Breast epithelium (tissue), 4 donors: ENCODE results near the gene MVP. TPM values are rescaled to one million over a fixed set of nuclear protein-coding genes. Genes with fewer than 3 reads are reported as not detected.
A peak's percentile ranks its signal among the peaks of the same experiment; 100 is the strongest.

Source experiments
- DNase-seq, 2 donors: peaks; one replicate each; pipeline ENCODE4 v3.0.0-alpha.2; 2019; ENCODE audit warnings: low spot score in 2 of 2
- H3K27ac ChIP-seq, 2 donors: fragments of 200-600 bp; sonication (generic) in 1 of 2; one replicate each; pipeline ENCODE4 v1.5.1; 2016 to 2019; ENCODE audit warnings: mild to moderate bottlenecking in 1 of 2
- H3K27me3 ChIP-seq, 2 donors: fragments of 200-600 bp; sonication (generic) in 1 of 2; one replicate each; pipeline versions ENCODE4 v1.5.1 to v1.6.0; 2017 to 2019; ENCODE audit warnings: control low read depth in 1 of 2, mild to moderate bottlenecking in 1 of 2
- H3K36me3 ChIP-seq: fragments of 200-600 bp; one replicate; pipeline ENCODE4 v1.5.1; 2019
- H3K4me1 ChIP-seq, 2 donors: fragments of 200-600 bp; sonication (generic); one replicate each; pipeline ENCODE4 v1.5.1; 2016 to 2019; ENCODE audit warnings: control low read depth in 1 of 2
- H3K4me3 ChIP-seq, 3 donors: fragments of 200-600 bp; sonication (generic); 1 replicate in 2 of 3; 2 replicates in 1 of 3; pipeline ENCODE4 v1.5.1; 2016 to 2019; ENCODE audit warnings: mild to moderate bottlenecking in 3 of 3, moderate library complexity in 2 of 3
- H3K9me3 ChIP-seq, 2 donors: fragments of 200-600 bp; sonication (generic) in 1 of 2; one replicate each; pipeline ENCODE4 v1.5.1; 2016 to 2019; ENCODE audit warnings: control low read depth in 1 of 2
- POLR2A ChIP-seq: fragments of 450-650 bp; IDR thresholded peaks from one replicate; pipeline ENCODE4 v1.6.1; 2016; ENCODE audit warnings: antibody characterized with exemption, mild to moderate bottlenecking, moderate library complexity
- POLR2AphosphoS5 ChIP-seq, 3 donors: sonication (generic); formaldehyde crosslinking; IDR thresholded peaks; one replicate each; pipeline ENCODE4 v1.6.1; 2017; ENCODE audit warnings: antibody characterized with exemption in 3 of 3
- intact Hi-C: fragments of 100-400 bp; cut with DNase I; formaldehyde crosslinking; loops from one replicate; pipeline ENCODE4 v1.15.1; 2023; ENCODE audit warnings: low total_unique reads
- total RNA-seq, 3 donors: library from RNA; depleted of rRNA; stranded (reverse); fragments of >200 nt; gene quantifications; one replicate each; pipeline ENCODE4 v1.1.0, GENCODE V29; 2016
- TF ChIP-seq, protein P1 (sequence below), 3 donors: fragments of 450-650 bp; IDR thresholded peaks; one replicate each; pipeline ENCODE4 v1.5.1; 2016 to 2017; ENCODE audit warnings: antibody characterized with exemption in 3 of 3, mild to moderate bottlenecking in 3 of 3, moderate library complexity in 3 of 3

The MVP gene
- total RNA-seq, 3 donors from 2014 or later, result 78.1 to 132 (median 99.7) TPM

DNA sequence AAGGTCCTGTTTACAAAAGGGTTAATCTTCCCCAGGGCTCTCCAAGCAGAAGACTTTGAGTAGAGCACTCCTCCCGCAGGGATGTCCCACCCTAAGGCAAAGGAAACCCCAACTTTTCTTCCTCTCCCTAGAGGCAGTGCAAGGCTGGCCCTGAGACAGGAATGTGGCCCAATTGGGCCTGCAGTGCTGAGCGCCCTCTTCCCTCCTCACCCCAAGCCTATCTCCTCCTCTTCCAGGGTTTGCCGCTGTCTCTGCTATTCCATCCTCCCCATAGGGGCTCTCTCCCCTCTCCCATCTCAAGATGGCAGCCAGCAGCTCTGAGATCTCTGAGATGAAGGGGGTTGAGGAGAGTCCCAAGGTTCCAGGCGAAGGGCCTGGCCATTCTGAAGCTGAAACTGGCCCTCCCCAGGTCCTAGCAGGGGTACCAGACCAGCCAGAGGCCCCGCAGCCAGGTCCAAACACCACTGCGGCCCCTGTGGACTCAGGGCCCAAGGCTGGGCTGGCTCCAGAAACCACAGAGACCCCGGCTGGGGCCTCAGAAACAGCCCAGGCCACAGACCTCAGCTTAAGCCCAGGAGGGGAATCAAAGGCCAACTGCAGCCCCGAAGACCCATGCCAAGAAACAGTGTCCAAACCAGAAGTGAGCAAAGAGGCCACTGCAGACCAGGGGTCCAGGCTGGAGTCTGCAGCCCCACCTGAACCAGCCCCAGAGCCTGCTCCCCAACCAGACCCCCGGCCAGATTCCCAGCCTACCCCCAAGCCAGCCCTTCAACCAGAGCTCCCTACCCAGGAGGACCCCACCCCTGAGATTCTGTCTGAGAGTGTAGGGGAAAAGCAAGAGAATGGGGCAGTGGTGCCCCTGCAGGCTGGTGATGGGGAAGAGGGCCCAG is 7.3 kb upstream of the MVP start:
- H3K27me3 ChIP-seq, result no peaks in the 10 kb centered on the region
- no peak for DNase-seq
- peak overlapping the region; percentile 42 to 70 (median 59) for H3K4me3 ChIP-seq
- H3K27ac ChIP-seq, result peak overlapping the region; percentile 89 to 99
- H3K9me3 ChIP-seq, result no peaks in the 10 kb centered on the region
- no peak for TF ChIP-seq POLR2AphosphoS5 (IDR thresholded peaks at IDR 0.05)
- TF ChIP-seq POLR2A, result no peak
- TF ChIP-seq, protein P1, sequence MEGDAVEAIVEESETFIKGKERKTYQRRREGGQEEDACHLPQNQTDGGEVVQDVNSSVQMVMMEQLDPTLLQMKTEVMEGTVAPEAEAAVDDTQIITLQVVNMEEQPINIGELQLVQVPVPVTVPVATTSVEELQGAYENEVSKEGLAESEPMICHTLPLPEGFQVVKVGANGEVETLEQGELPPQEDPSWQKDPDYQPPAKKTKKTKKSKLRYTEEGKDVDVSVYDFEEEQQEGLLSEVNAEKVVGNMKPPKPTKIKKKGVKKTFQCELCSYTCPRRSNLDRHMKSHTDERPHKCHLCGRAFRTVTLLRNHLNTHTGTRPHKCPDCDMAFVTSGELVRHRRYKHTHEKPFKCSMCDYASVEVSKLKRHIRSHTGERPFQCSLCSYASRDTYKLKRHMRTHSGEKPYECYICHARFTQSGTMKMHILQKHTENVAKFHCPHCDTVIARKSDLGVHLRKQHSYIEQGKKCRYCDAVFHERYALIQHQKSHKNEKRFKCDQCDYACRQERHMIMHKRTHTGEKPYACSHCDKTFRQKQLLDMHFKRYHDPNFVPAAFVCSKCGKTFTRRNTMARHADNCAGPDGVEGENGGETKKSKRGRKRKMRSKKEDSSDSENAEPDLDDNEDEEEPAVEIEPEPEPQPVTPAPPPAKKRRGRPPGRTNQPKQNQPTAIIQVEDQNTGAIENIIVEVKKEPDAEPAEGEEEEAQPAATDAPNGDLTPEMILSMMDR (IDR thresholded peaks at IDR 0.05), result no peak
- H3K4me1 ChIP-seq, result peaks cover 8 to 22% of the 10 kb centered on the region in 2 donors
- intact Hi-C loops, result no loop called here
- H3K36me3 ChIP-seq, result no peaks in the 10 kb centered on the region

DNA sequence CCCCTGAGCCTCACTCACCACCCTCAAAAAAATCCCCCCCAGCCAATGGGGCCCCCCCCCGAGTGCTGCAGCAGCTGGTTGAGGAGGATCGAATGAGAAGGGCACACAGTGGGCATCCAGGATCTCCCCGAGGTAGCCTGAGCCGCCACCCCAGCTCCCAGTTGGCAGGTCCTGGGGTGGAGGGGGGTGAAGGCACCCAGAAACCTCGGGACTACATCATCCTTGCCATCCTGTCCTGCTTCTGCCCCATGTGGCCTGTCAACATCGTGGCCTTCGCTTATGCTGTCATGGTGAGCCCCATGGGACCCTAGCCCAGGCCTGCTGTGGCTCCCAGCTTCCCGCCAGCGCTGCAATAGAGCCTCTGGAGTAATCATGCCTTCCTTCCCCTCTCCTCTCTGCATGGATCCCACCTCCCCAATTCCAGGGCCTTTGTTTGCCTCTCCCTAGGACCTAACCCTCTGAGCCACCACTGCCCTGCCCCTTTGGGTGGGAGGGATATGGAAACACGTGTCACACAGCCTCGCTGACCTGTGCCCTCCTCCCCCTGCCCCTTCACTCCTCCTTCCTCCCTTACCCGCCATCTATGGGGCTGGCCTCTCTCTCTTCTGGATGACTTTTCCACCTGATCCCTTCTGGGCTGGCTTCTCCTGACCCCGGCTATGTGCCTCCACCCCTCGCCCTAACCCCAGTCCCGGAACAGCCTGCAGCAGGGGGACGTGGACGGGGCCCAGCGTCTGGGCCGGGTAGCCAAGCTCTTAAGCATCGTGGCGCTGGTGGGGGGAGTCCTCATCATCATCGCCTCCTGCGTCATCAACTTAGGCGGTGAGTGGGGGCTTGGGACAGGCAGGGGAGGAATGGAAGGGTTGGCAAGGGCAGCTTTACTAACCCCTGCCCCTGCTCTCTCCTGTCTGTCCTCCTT is 6.4 kb upstream of the MVP start:
- DNase-seq, result no peak
- TF ChIP-seq POLR2A (no peak), POLR2AphosphoS5 (IDR thresholded peaks at IDR 0.05) (no peak)
- TF ChIP-seq, protein P1 (IDR thresholded peaks at IDR 0.05), result no peak
- intact Hi-C loops, result no loop called here
- Histone ChIP-seq H3K9me3 (no peaks in the 10 kb centered on the region), H3K4me3 (no peak overlapping the region), H3K4me1 (peaks cover 3 to 13% of the 10 kb centered on the region in 2 donors), H3K27ac (peak overlapping the region in 1 of 2 donors; percentile 99), H3K36me3 (no peaks in the 10 kb centered on the region), H3K27me3 (no peaks in the 10 kb centered on the region)

DNA sequence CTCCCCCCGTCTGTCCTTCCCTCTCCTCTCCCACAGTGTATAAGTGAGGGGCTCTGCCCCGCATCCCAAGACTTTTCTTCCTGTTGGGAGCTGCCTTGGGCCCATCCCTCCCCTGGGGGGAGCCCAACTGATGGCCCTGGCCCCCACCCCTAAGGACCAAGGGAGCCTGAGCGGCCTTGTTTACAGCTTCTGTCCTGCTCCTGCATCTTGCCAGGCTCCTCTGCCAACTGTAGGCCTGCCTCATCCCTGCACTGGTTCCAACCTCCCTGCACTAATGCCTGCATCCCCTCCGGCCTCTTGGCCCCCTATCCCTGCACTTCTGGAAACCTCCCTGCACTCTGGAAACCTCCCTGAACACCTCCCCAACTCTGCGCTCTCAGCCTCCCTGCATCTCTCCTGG is 5.7 kb upstream of the MVP start:
- no peak for DNase-seq
- Histone ChIP-seq H3K27ac (peak overlapping the region in 1 of 2 donors; percentile 83), H3K4me1 (peaks cover 3 to 9% of the 10 kb centered on the region in 2 donors), H3K4me3 (no peak overlapping the region), H3K9me3 (no peaks in the 10 kb centered on the region), H3K36me3 (no peaks in the 10 kb centered on the region), H3K27me3 (no peaks in the 10 kb centered on the region)
- intact Hi-C loops, result no loop called here
- TF ChIP-seq POLR2A (no peak), POLR2AphosphoS5 (IDR thresholded peaks at IDR 0.05) (no peak)
- TF ChIP-seq, protein P1 (IDR thresholded peaks at IDR 0.05), result no peak

DNA sequence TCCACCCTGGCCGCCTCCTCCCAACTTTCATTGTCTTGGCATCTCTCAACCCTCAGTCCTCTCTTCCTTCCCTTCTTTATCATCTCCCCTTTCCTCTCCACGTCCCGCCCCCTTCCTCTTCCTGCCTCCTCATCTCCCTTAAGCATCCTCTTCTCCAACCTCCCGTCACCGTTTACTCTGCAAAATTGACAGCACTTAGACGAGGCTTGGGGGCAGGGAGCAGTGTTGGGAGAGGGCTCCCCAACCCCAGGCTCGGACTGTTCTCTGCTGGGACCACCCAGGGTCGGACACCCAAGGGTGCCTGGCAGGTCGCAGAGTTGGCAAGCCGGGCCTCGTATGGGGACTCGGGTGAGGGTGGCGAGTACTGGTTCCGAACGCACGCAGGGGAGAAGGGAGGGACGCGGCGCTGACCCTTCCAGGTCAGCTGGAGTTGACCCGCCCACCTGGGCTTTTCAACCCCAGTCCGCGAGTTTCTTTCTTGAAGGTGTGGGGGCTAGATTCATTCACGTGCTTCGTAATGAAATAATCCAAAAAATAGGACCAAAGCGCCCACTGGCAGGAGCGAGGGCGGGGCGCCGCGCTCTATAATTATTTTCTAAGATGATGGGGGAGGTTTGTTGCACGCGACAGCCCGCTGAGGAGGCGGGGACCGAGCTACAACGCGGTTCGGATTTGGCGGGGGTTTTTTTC is 5.1 kb upstream of the MVP start:
- H3K27ac ChIP-seq, result peak overlapping the region; percentile 26 to 83
- H3K27me3 ChIP-seq, result no peaks in the 10 kb centered on the region
- no peaks in the 10 kb centered on the region for H3K9me3 ChIP-seq
- H3K4me3 ChIP-seq, result peak overlapping the region; percentile 64 to 84 (median 81)
- no peaks in the 10 kb centered on the region for H3K36me3 ChIP-seq
- intact Hi-C loops, result no loop called here
- no peak for DNase-seq
- TF ChIP-seq POLR2AphosphoS5 (IDR thresholded peaks at IDR 0.05), result no peak
- TF ChIP-seq POLR2A, result no peak
- TF ChIP-seq, protein P1 (IDR thresholded peaks at IDR 0.05), result no peak
- peaks cover 3 to 13% of the 10 kb centered on the region in 2 donors for H3K4me1 ChIP-seq
